Measurements from ENCODE around the gene PPP1R15B.

- TF ChIP-seq RAD21 (IDR thresholded peaks at IDR 0.05; ENCODE audit: low read depth) (no peak), FOXM1 (IDR thresholded peaks at IDR 0.05; ENCODE audit: borderline replicate concordance, low read depth) (no peak), USF1 (IDR thresholded peaks at IDR 0.05) (no peak), TAF1 (IDR thresholded peaks at IDR 0.05; ENCODE audit: low read depth) (no peak)
These were observed 748 bp downstream of the PPP1R15B start for GRCh38 chr1:204410688-204411450.

All from Ishikawa (cell line).